Muscle layer of colon (tissue), 2 donors: ENCODE results near the gene TMC4.

Experiments used
- H3K27ac ChIP-seq: one replicate; pipeline ENCODE4 v1.7.0; 2013; ENCODE audit warnings: low read depth, mild to moderate bottlenecking, low read length, moderate library complexity
- H3K27me3 ChIP-seq, 2 donors: one replicate each; pipeline ENCODE4 v1.7.0; 2013; ENCODE audit warnings: low read length in 2 of 2, mild to moderate bottlenecking in 2 of 2; ENCODE audit not compliant: insufficient read depth in 2 of 2, control insufficient read depth in 1 of 2
- H3K36me3 ChIP-seq: one replicate; pipeline ENCODE4 v1.7.0; 2013; ENCODE audit warnings: mild to moderate bottlenecking, low read length; ENCODE audit not compliant: insufficient read depth
- H3K4me1 ChIP-seq: one replicate; pipeline ENCODE4 v1.7.0; 2013; ENCODE audit warnings: mild to moderate bottlenecking, low read length; ENCODE audit not compliant: insufficient read depth
- H3K4me3 ChIP-seq, 2 donors: one replicate each; pipeline ENCODE4 v1.7.0; 2013; ENCODE audit warnings: low read length in 2 of 2, low read depth in 1 of 2, mild to moderate bottlenecking in 1 of 2, moderate library complexity in 1 of 2
- H3K9ac ChIP-seq: one replicate; pipeline ENCODE4 v1.7.0; 2013; ENCODE audit warnings: low read length
- H3K9me3 ChIP-seq: one replicate; pipeline ENCODE4 v1.7.0; 2013; ENCODE audit warnings: mild to moderate bottlenecking, low read length
- donor health status: abdominal sarcoma.
- donor health status: Adenocarcinoma of cecum.

Gene TMC4

DNA sequence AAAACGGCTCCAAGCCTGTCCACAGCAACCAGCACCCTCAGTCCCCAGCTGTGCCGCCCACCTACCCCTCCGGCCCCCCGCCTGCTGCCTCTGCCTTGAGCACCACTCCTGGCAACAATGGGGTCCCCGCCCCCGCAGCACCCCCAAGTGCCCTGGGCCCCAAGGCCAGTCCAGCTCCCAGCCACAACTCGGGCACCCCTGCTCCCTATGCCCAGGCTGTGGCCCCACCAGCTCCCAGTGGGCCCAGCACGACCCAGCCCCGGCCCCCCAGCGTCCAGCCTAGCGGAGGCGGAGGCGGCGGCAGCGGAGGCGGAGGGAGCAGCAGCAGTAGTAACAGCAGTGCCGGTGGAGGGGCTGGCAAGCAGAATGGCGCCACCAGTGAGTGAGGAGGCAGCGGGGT, 24.8 kb downstream of the TMC4 start:
- no peaks in the 10 kb centered on the region for H3K9me3 ChIP-seq
- H3K27ac ChIP-seq, result no peak overlapping the region
- no peak overlapping the region for H3K4me3 ChIP-seq
- no peak overlapping the region for H3K9ac ChIP-seq
- H3K36me3 ChIP-seq, result peaks cover 87% of the 10 kb centered on the region
- no peaks in the 10 kb centered on the region for H3K27me3 ChIP-seq
- H3K4me1 ChIP-seq, result no peaks in the 10 kb centered on the region

DNA sequence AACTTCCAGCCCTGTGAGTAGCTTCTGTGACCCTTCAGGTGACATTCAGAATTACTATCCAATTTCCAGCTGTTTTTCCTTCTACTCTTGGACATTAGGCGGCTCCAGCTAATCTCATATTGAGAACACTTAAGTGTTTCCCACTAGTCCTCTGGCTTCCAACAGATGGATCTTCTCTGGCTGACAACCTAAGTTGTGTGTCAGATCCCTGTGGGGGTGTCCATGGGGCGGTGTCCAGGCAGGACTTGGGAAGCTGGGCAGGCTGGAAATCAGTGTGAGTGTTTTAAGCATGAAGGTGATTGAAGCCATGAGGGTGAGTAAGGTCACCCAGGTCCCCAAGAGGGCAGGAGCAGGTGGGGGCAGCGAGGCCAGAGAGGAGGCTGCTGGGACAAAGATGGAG, 25.3 kb downstream of the TMC4 start:
- H3K9ac ChIP-seq, result no peak overlapping the region
- no peaks in the 10 kb centered on the region for H3K27me3 ChIP-seq
- H3K27ac ChIP-seq, result no peak overlapping the region
- H3K4me1 ChIP-seq, result no peaks in the 10 kb centered on the region
- H3K9me3 ChIP-seq, result no peaks in the 10 kb centered on the region
- H3K36me3 ChIP-seq, result peaks cover 87% of the 10 kb centered on the region
- no peak overlapping the region for H3K4me3 ChIP-seq

DNA sequence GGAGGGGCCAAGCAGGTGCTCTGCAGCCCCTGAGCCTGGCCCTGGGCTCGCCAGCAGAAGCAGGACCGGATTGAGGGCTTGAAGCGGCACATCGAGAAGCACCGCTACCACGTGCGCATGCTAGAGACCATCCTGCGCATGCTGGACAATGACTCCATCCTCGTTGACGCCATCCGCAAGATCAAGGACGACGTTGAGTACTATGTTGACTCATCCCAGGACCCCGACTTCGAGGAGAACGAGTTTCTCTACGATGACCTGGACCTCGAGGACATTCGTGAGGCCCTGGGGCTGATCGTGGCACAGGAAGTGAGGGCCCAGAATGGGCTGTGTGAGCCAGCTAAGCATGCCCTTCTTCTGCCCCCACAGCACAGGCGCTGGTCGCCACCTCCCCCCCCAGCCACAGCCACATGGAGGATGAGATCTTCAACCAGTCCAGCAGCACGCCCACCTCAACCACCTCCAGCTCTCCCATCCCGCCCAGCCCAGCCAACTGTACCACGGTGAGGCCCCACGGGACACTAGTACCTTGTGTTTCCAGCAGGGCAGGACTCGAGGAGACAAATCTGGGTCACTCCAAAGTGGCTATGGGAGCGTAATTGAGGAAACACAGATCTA, 27.3 kb downstream of the TMC4 start:
- peaks cover 75% of the 10 kb centered on the region for H3K36me3 ChIP-seq
- H3K27ac ChIP-seq, result no peak overlapping the region
- H3K9ac ChIP-seq, result no peak overlapping the region
- no peak overlapping the region for H3K4me3 ChIP-seq
- no peaks in the 10 kb centered on the region for H3K27me3 ChIP-seq
- H3K9me3 ChIP-seq, result no peaks in the 10 kb centered on the region
- H3K4me1 ChIP-seq, result peaks cover 7% of the 10 kb centered on the region

DNA sequence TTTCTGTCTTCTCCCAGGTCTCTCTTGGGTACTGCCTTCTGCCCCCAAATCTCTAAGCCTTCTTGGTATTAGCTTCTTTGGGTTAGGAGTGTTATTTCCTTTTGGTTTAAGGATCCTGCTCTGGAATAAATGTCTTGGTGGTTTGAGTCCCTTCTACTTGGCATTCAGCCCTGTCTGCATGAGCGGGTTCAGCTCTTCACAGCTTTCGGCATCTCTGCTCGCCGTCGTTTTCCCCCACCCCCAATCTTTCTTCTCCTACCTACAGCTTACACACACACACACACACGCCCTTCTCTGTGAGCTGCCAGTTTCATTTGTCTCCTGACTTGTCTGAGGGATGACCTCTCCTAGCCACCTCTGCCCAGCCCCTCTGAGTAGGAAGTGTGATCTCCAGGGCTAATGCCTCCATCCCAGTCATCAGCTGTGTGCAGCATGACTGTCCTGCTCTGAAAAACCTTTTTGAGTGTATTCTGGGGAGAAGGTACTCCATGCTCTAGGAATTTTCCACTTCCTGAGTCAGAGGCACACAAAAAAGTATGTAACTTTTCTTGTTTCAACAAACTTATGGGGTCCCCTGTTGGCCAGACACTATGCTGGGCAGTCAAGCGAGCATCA, 30.7 kb downstream of the TMC4 start:
- H3K9me3 ChIP-seq, result no peaks in the 10 kb centered on the region
- no peak overlapping the region for H3K9ac ChIP-seq
- H3K27ac ChIP-seq, result no peak overlapping the region
- peaks cover 57% of the 10 kb centered on the region for H3K36me3 ChIP-seq
- H3K27me3 ChIP-seq, result no peaks in the 10 kb centered on the region
- H3K4me1 ChIP-seq, result peaks cover 27% of the 10 kb centered on the region
- H3K4me3 ChIP-seq, result no peak overlapping the region

DNA sequence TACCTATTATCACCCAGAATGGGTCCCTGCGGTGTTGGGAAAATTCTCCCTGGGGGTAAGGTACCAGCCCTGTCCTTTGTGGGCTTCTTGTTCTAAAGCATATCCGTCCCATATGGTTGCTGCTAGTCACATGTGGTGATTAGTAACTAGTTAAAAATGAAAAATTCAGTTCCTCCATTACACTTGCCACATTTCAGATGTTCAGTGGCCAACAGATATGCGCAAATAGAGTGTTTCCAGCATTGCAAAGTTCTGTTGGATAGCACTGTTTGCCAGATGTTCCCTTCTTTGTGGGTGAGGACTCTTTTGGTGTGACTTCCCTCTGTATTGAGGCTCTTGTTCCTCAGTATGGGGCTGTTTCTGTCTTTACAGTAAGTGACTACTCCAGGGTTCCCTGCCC, 31.6 kb downstream of the TMC4 start:
- no peak overlapping the region for H3K27ac ChIP-seq
- H3K36me3 ChIP-seq, result peaks cover 48% of the 10 kb centered on the region
- H3K4me3 ChIP-seq, result no peak overlapping the region
- H3K9ac ChIP-seq, result no peak overlapping the region
- H3K4me1 ChIP-seq, result peaks cover 30% of the 10 kb centered on the region
- no peaks in the 10 kb centered on the region for H3K9me3 ChIP-seq
- no peaks in the 10 kb centered on the region for H3K27me3 ChIP-seq

DNA sequence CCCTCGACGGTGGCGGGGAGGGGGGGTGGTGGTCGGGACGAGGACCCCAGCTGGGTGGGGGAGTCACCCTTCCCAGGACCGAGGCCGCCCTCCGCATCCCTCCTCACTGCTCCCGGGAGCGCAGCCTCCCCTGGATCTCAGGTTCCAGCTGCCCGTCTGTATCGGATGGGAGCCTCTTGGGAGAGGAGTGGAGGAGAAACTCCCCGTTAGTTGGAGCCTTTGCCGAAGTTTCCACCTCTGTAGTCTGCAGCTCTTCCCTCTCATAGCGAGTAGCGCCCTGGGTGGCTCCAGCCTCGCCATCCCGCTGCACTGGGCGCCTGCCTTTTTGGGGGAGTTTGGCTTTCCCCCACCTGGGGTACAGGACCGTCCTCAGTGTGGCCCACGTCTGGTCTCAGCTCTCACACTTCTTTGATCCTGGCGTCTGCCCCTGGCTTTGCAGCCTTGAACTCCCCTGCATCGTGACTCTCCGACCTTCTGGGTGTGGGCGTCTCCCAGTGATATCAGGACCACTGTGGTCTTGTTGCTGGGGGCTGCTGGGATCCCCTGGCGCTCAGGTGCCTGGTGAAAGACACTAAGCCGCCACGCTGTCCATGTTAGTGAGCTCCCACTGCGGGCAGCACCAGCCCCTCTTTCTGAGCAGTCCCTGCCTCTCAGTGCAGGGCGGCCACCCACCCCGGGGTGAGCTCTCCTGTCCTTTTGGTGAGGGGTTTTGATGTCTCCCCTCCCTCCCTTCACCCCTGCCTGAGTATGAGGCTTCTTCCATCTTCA, 34.3 kb downstream of the TMC4 start:
- H3K9me3 ChIP-seq, result no peaks in the 10 kb centered on the region
- peak overlapping the region; percentile 71 to 91 for H3K4me3 ChIP-seq
- H3K27ac ChIP-seq, result peak overlapping the region; percentile 88
- H3K36me3 ChIP-seq, result peaks cover 21% of the 10 kb centered on the region
- H3K27me3 ChIP-seq, result no peaks in the 10 kb centered on the region
- peak overlapping the region; percentile 62 for H3K9ac ChIP-seq
- H3K4me1 ChIP-seq, result peaks cover 36% of the 10 kb centered on the region

DNA sequence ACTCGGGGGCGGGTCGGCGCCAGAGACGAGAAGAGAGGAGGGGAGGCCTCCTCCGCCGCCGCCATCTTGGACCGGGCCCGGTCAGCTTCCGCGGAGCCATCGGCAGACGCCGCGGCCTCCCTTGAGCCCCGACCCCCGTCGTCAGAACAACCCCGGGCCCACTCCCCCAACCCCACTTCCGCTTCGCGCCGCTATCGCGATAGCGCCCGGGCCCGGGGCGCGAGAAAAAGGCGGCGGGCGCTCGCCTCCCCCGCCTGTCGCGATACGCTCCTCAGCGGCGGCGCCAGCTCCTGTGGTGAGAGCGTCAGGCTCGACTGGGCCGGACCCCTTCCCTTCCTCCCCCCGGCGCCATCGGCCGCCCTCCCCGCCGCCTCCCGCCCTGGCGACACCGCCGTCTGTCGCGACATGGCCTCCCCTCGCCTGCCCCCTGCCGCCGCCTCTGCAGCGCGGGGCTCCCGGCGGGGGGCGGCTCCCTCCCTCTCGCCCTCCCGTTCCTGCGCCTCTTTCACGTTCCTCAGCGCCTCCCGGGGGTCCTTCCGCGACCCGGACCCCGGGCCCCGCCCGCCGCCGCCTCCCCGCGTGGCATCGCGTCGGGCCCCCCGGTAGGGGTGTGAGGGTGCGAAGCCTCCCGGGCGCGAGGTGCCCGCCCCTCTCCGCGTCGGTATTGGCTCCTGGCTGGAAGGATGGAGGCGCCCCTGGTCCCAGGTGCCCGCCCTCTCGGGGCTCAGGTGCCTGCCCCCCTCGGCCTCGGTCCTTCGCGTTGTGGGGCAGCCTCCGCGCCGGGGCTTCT, 35.1 kb downstream of the TMC4 start, which contains the start of gene CNOT3:
Gene CNOT3, plus strand, starts transcription at position 64 of the 790 bp plus-strand sequence. CDS start 5,217 bp downstream, outside the sequence.
- H3K36me3 ChIP-seq, result peaks cover 14% of the 10 kb centered on the region
- no peaks in the 10 kb centered on the region for H3K9me3 ChIP-seq
- H3K4me1 ChIP-seq, result peaks cover 36% of the 10 kb centered on the region
- no peaks in the 10 kb centered on the region for H3K27me3 ChIP-seq
- H3K9ac ChIP-seq, result peak within 1 kb of the TSS; percentile 62
- H3K27ac ChIP-seq, result peak within 1 kb of the TSS; percentile 88
- H3K4me3 ChIP-seq, result peak within 1 kb of the TSS; percentile 84 to 91

DNA sequence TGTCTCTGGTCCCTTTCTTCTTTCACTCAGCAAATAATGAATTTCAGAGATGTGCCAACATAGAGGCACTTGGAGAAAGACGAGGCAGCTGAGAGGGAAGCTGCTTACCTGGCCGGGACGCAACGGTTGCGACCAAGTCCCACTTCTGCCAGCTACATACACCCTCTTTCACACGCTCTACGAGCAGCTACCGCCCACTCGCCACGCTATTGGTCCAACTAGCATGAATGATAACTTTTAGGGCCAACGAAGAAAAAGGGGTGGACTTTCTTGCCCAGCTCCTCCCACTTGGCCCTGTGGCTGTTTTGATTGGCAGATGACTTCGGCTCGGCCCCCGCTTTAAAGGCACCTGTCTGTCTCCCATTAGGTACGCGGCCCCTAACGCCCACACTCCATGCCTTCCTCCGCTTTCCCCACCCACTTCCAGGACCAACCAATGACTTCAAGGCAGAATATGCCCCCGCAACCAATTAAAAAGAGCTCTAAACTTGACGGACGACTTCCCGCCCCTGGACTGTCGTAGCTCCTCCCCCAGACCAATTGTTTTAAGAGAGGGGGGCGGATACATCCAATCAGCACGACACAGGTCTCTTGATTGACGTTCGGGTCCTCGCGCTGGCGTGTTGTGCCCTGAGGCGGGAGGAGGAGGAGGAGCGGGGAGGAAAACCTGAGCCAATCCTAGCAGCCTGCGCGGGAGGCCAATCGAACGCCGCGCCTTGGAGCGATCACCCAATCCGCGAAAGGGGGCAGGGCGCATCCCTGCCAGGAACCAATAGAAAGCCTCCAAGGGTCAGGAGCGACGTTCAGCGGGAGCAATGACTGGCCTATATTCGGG, 35.9 kb downstream of the TMC4 start:
- Histone ChIP-seq H3K9ac (peak overlapping the region; percentile 53), H3K4me1 (peaks cover 36% of the 10 kb centered on the region), H3K27me3 (no peaks in the 10 kb centered on the region), H3K4me3 (peak overlapping the region; percentile 84 to 91), H3K27ac (peak overlapping the region; percentile 88), H3K9me3 (no peaks in the 10 kb centered on the region), H3K36me3 (peaks cover 9% of the 10 kb centered on the region)

DNA sequence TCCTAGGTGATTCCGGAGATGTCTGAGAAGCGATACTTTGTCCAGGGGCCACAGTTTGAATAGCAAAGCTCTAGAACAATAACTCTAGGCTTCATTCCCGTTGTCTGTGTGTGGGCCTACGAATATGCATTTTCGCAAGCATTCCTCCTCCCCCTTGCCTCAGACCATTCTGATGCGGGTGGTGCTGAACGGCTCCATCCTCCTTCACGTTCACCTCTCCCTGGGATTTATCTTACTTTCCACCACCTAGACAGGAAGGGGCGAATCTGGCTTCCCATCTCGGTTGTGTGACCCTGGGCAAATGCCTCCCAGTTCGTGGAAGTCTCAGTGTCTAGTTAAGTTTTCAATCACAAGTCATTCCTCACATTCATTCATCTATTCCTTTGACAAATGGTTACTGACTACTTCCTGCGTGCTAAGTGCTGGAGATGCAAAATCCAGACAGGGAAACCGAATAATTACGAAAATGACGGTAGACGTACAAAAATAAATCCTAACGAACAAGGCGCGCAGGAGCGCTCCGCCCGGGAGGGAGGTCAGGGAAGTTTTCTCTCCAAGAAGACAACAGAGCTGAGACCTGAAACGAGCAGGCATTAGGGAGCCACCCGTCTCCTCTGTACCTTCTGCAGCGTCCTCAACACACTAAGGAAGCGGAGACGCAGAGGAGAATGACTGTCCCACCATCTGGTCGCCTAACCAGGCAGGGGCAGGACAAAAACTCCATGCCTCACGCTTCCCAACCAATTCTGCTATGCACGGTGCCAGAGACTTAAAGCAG, 36.7 kb downstream of the TMC4 start:
- H3K9me3 ChIP-seq, result no peaks in the 10 kb centered on the region
- H3K4me3 ChIP-seq, result peak overlapping the region; percentile 61 to 84
- no peaks in the 10 kb centered on the region for H3K27me3 ChIP-seq
- peaks cover 16% of the 10 kb centered on the region for H3K36me3 ChIP-seq
- peak overlapping the region; percentile 49 for H3K27ac ChIP-seq
- H3K4me1 ChIP-seq, result peaks cover 35% of the 10 kb centered on the region
- H3K9ac ChIP-seq, result peak overlapping the region; percentile 53

DNA sequence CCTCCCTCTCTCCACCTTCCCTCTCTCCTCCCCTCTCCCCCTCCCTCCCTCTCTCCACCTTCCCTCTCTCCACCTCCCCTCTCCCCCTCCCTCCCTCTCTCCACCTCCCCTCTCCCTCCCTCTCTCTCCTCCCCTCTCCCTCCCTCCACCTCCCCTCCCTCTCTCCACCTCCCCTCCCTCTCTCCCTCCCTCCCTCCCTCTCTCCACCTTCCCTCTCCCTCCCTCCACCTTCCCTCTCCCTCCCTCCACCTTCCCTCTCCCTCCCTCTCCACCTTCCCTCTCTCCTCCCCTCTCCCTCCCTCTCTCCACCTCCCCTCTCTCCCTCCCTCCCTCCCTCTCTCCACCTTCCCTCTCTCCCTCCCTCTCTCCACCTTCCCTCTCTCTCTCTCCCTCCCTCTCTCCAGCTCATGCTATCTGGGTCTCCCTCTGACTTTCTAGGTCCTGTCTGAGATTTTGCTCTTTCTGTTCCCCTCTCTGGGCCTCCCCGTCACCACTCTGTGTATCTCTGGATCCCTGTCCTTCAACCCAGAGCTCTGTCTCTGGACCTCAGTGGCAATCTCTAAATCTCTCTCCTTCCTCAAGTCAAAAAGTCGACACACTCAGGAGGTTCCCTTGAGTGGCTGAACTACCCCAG, 38.9 kb downstream of the TMC4 start:
- Histone ChIP-seq H3K27me3 (no peaks in the 10 kb centered on the region), H3K27ac (no peak overlapping the region), H3K4me1 (peaks cover 14% of the 10 kb centered on the region), H3K9ac (no peak overlapping the region), H3K36me3 (peaks cover 22% of the 10 kb centered on the region), H3K9me3 (no peaks in the 10 kb centered on the region), H3K4me3 (no peak overlapping the region)
